Chondrocyte (in vitro differentiated cells): ENCODE measurements around the gene C1orf94. TPM values are rescaled to one million over a fixed set of nuclear protein-coding genes. Genes with fewer than 3 reads are reported as not detected.

Experiments used
- DNase-seq: peaks from one replicate; pipeline ENCODE4 v3.0.0; 2021; ENCODE audit warnings: mixed read lengths, low spot score
- H3K27ac Mint-ChIP-seq: one replicate; pipeline ENCODE4 v1.8.0; 2021; ENCODE audit warnings: mild to moderate bottlenecking, moderate library complexity, mixed read lengths; ENCODE audit not compliant: unreplicated experiment
- H3K27me3 Mint-ChIP-seq: 2 replicates; pipeline ENCODE4 v1.8.0; 2021; ENCODE audit warnings: low read depth, mixed read lengths
- H3K36me3 Mint-ChIP-seq: 2 replicates; pipeline ENCODE4 v1.8.0; 2021; ENCODE audit warnings: low read depth, mixed read lengths
- H3K4me1 Mint-ChIP-seq: 2 replicates; pipeline ENCODE4 v1.8.0; 2021; ENCODE audit warnings: low read depth, mild to moderate bottlenecking, mixed read lengths
- H3K4me3 Mint-ChIP-seq: one replicate; pipeline ENCODE4 v1.8.0; 2021; ENCODE audit warnings: mild to moderate bottlenecking, moderate library complexity, mixed read lengths; ENCODE audit not compliant: unreplicated experiment
- H3K9me3 Mint-ChIP-seq: 2 replicates; pipeline ENCODE4 v1.8.0; 2021; ENCODE audit warnings: low read depth, mixed read lengths
- long read RNA-seq: library from polyadenylated mRNA; stranded (forward); transcript quantifications from one replicate; pipeline ENCODE4 v2.0.0, GENCODE V29; 2021
- total RNA-seq: library from RNA; stranded (reverse); gene quantifications from 3 replicates; pipeline ENCODE4 v1.2.1, GENCODE V29; 2021
- TF ChIP-seq, protein P1 (sequence below): fragments of 200-600 bp; sonication (generic); IDR thresholded peaks from 2 replicates; pipeline ENCODE4 v1.5.0; 2021; ENCODE audit warnings: antibody characterized with exemption, mild to moderate bottlenecking, moderate library complexity

Gene C1orf94, protein sequence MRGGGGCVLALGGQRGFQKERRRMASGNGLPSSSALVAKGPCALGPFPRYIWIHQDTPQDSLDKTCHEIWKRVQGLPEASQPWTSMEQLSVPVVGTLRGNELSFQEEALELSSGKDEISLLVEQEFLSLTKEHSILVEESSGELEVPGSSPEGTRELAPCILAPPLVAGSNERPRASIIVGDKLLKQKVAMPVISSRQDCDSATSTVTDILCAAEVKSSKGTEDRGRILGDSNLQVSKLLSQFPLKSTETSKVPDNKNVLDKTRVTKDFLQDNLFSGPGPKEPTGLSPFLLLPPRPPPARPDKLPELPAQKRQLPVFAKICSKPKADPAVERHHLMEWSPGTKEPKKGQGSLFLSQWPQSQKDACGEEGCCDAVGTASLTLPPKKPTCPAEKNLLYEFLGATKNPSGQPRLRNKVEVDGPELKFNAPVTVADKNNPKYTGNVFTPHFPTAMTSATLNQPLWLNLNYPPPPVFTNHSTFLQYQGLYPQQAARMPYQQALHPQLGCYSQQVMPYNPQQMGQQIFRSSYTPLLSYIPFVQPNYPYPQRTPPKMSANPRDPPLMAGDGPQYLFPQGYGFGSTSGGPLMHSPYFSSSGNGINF
- total RNA-seq, result not detected in 3 replicates
- long read RNA-seq, partial matches to known transcripts, result 0 of 1 reads
- long read RNA-seq, other reads (novel, unspliced or antisense), result 1 of 1 reads

DNA sequence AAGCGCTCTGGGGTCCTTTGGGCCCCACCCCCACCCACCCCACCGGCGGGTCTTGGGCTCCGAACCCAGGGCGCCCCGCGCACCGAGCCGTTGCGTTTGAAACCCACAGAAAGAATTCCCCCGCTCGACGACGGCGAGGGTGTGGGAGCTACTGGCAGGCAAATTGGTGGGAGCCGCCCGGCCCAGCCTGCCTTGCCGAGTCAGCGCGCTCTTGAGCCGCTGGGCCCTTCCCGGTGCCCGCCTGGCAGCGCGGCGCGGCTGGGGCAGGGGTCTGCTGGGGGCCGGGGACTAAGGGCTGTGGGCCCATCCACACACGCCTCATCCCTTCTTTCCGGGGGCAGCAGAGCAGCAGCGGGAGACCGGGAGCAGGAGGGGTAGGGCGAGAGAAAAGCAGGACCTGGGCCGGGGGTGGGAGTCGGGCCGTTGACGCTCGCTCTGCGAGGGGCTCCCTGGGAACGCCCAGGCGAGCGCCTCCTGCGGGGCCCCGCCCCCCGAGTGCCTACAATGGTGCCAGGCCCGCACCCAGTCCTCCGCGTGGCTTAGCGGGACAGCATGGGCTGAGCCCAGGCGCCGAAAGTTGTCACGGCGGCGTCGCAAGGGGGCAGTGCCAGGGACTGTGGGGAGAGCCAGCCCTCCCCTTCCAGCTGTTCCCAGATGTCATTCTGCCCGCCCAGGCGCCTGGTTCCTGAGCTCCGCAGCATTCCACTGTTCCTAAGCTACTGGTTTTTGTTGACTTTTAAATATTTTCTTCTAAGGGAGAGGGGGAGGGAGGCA, at the start of gene C1orf94:
Gene C1orf94 (plus strand): TSS at position 78 of the 774 bp plus-strand sequence. CDS start 883 bp downstream, outside the sequence.
- H3K27me3 Mint-ChIP-seq, result peaks cover 15% of the 10 kb centered on the region
- no peaks in the 10 kb centered on the region for H3K36me3 Mint-ChIP-seq
- TF ChIP-seq, protein P1, sequence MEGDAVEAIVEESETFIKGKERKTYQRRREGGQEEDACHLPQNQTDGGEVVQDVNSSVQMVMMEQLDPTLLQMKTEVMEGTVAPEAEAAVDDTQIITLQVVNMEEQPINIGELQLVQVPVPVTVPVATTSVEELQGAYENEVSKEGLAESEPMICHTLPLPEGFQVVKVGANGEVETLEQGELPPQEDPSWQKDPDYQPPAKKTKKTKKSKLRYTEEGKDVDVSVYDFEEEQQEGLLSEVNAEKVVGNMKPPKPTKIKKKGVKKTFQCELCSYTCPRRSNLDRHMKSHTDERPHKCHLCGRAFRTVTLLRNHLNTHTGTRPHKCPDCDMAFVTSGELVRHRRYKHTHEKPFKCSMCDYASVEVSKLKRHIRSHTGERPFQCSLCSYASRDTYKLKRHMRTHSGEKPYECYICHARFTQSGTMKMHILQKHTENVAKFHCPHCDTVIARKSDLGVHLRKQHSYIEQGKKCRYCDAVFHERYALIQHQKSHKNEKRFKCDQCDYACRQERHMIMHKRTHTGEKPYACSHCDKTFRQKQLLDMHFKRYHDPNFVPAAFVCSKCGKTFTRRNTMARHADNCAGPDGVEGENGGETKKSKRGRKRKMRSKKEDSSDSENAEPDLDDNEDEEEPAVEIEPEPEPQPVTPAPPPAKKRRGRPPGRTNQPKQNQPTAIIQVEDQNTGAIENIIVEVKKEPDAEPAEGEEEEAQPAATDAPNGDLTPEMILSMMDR, result no peak
- H3K27ac Mint-ChIP-seq, result no peak within 1 kb of the TSS
- no peaks in the 10 kb centered on the region for H3K4me1 Mint-ChIP-seq
- DNase-seq, result no peak
- H3K9me3 Mint-ChIP-seq, result no peaks in the 10 kb centered on the region
- no peak within 1 kb of the TSS for H3K4me3 Mint-ChIP-seq

DNA sequence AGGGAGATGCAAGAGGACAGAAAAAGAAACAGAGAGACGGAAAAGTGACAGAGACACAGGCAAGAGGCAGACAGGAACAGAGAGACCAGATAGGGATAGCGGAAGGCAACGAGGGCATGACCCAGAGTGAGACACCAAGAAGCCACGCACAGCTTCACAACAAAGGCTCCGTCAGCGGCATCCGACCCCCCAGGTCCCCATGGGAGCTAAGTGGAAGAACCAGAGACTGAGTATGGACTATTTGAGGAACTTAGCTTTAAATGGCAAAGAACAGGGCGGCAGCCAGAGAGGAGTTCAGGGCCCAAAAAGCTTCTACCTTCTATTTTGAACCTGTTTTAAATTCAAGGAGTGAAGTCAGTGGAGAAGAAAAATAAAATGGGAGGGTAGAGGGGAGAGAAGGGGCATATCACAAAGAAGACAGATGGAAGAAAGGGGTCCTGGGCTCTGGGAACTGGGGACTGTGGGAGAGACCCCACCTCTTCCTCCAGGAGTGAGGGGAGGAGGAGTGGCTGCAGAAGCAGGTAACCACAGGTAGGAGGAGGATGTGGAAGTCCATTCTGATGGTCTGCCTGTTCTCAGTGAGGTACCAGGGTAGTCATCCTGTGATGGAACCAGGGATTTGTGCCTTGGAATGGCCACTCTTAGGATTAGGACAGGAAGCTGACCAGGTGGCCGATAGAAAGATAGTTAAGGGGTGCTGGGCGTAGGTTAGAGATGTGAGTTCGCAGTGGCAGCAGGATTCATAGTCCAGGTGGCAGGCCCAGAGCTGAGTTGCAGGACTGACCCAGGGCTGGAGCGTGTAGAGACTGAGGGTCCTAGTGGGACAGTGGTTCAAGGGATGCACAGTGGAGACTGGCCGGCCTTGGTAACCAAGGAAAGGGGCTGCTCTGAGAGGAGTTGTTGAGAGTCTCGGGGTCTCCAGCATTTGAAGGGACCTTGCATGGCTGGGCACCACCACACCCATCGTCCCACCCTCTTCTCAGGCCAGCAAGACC, 49.4 kb upstream of the C1orf94 start:
- DNase-seq, result no peak
- no peaks in the 10 kb centered on the region for H3K4me1 Mint-ChIP-seq
- no peak overlapping the region for H3K27ac Mint-ChIP-seq
- peaks cover 8% of the 10 kb centered on the region for H3K9me3 Mint-ChIP-seq
- H3K4me3 Mint-ChIP-seq, result no peak overlapping the region
- TF ChIP-seq, protein P1, result no peak
- H3K27me3 Mint-ChIP-seq, result no peaks in the 10 kb centered on the region
- H3K36me3 Mint-ChIP-seq, result no peaks in the 10 kb centered on the region

DNA sequence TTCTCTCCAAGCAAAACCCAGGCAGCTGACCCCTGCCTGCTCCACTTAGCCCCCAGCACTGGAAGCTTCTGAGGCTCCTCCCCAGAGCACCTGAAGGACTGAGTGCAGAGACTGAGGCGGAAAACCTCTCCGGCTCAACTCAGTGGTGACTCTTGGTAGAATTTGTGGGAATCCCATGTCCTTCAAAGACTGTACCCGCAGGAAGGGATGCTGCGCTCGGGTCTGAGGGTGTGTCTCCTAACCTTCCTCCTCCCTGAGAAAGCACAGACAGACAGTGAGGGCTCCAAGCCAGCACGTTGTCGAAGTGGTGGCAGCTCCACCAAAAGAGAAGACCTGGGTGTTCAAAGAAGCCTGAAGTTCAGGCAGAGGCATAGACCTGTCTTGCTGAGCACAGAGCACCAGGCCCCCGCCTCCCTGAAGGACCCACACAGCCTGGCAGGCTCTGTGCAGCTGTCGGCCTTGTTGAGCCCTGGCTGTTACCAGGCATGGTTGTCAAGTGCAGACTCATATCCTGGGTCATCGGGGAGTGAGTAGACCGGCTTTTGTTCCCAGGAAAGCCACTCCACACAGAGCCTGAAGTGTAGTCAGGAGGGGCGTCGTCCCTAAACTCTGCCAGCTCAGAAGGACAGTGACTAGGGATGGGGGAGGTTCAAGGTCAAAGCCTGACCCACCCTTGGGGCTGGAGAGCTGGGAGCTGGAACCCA, 48.4 kb upstream of the C1orf94 start:
- H3K27ac Mint-ChIP-seq, result no peak overlapping the region
- H3K4me3 Mint-ChIP-seq, result no peak overlapping the region
- TF ChIP-seq, protein P1, result no peak
- DNase-seq, result no peak
- H3K36me3 Mint-ChIP-seq, result no peaks in the 10 kb centered on the region
- H3K27me3 Mint-ChIP-seq, result no peaks in the 10 kb centered on the region
- no peaks in the 10 kb centered on the region for H3K4me1 Mint-ChIP-seq
- H3K9me3 Mint-ChIP-seq, result peaks cover 7% of the 10 kb centered on the region

DNA sequence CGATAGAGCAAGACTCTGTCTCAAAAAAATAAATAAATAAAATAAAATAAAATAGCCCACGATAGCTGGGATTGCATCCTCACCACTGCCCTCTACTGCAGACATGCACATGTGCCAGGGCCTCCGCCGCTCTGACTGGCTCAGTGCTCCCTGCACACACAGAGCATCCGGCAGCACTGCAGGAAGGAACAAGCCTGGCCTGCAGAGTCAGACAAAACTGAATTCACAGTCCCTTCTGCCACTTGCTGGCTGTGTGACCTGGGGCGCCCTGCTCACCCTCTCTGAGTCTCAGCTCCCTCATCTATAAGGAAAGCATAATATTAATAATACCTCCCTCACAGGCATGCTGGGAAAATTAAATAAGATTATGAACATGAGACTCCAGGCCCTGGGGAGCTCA, 47.1 kb upstream of the C1orf94 start:
- no peaks in the 10 kb centered on the region for H3K4me1 Mint-ChIP-seq
- no peaks in the 10 kb centered on the region for H3K36me3 Mint-ChIP-seq
- H3K4me3 Mint-ChIP-seq, result no peak overlapping the region
- TF ChIP-seq, protein P1, result no peak
- DNase-seq, result no peak
- H3K27me3 Mint-ChIP-seq, result no peaks in the 10 kb centered on the region
- H3K9me3 Mint-ChIP-seq, result peaks cover 4% of the 10 kb centered on the region
- H3K27ac Mint-ChIP-seq, result no peak overlapping the region
